IMR-90 (cell line): ENCODE data around the gene JAKMIP2. TPM values are rescaled to one million over a fixed set of nuclear protein-coding genes. Genes with fewer than 3 reads are reported as not detected.

Source experiments
- ATAC-seq: fragments of 200-7000 bp; cut with Tn5 transposase; 2 replicates; pipeline ENCODE4 v1.9.1; 2020; ENCODE audit warnings: low read depth, mild to moderate bottlenecking, moderate library complexity
- BruUV-seq: library from RNA; stranded (reverse); fragments of 400-500 nt; replicated peaks from 2 replicates; lab custom pipeline; 2021; lab: Mats Ljungman, UMichigan
- CTCF ChIA-PET: fragments of 300-600 bp; formaldehyde crosslinking; extraction: SDS; loops from one replicate; lab custom pipeline; 2021; ENCODE audit warnings: antibody characterized with exemption; lab: Yijun Ruan, JAX
- POLR2A ChIA-PET: fragments of 300-600 bp; sonication (Branson Sonifier 250); formaldehyde crosslinking; loops from one replicate; lab custom pipeline; 2022; ENCODE audit warnings: antibody characterized with exemption; ENCODE audit not compliant: unreplicated experiment; lab: Charles Lee
- DNase-seq: peaks from one replicate; pipeline ENCODE4 v3.0.0; 2013
- H2AFZ ChIP-seq: replicated peaks from 2 replicates; pipeline ENCODE3; 2013; ENCODE audit warnings: low read length, mild to moderate bottlenecking; ENCODE audit not compliant: poor library complexity
- H2AK5ac ChIP-seq: 2 replicates; pipeline ENCODE4 v1.6.1; 2013; ENCODE audit warnings: low read depth, low read length, inconsistent platforms
- H2AK9ac ChIP-seq: replicated peaks from 2 replicates; pipeline ENCODE3; 2013; ENCODE audit warnings: mild to moderate bottlenecking, low read depth, low read length, moderate library complexity; ENCODE audit not compliant: poor library complexity
- H2BK120ac ChIP-seq: 2 replicates; pipeline ENCODE4 v1.6.1; 2013; ENCODE audit warnings: low read depth, low read length, inconsistent platforms
- H2BK15ac ChIP-seq: 3 replicates; pipeline ENCODE4 v1.6.1; 2013; ENCODE audit warnings: low read depth, low read length, inconsistent platforms
- H2BK20ac ChIP-seq: 2 replicates; pipeline ENCODE4 v1.6.1; 2013; ENCODE audit warnings: low read depth, mild to moderate bottlenecking, inconsistent platforms, low read length, moderate library complexity
- H2BK5ac ChIP-seq: 2 replicates; pipeline ENCODE4 v1.6.1; 2013; ENCODE audit warnings: mild to moderate bottlenecking, low read depth, low read length, inconsistent platforms; ENCODE audit not compliant: poor library complexity, severe bottlenecking
- H3K14ac ChIP-seq: replicated peaks from 2 replicates; pipeline ENCODE4 v1.6.1; 2013; ENCODE audit warnings: low read depth, low read length, inconsistent platforms
- H3K18ac ChIP-seq: 2 replicates; pipeline ENCODE4 v1.6.1; 2013; ENCODE audit warnings: low read depth, low read length, control low read depth
- H3K23ac ChIP-seq: 2 replicates; pipeline ENCODE4 v1.6.1; 2013; ENCODE audit warnings: low read depth, low read length, inconsistent platforms
- H3K27ac ChIP-seq: 2 replicates; pipeline ENCODE4 v1.5.1; 2013; ENCODE audit warnings: mild to moderate bottlenecking, control low read depth, low read length; ENCODE audit not compliant: insufficient read depth
- H3K27me3 ChIP-seq: 2 replicates; pipeline ENCODE4 v1.6.1; 2013; ENCODE audit warnings: low read length; ENCODE audit not compliant: control insufficient read depth, insufficient read depth
- H3K36me3 ChIP-seq: 2 replicates; pipeline ENCODE4 v1.6.1; 2013; ENCODE audit warnings: low read length, mixed read lengths; ENCODE audit not compliant: control insufficient read depth, insufficient read depth
- H3K4ac ChIP-seq: 2 replicates; pipeline ENCODE4 v1.6.1; 2013; ENCODE audit warnings: low read depth, low read length, inconsistent platforms
- H3K4me1 ChIP-seq: 2 replicates; pipeline ENCODE4 v1.6.1; 2013; ENCODE audit warnings: low read length, mixed read lengths; ENCODE audit not compliant: control insufficient read depth, insufficient read depth
- H3K4me2 ChIP-seq: 2 replicates; pipeline ENCODE4 v1.6.1; 2013; ENCODE audit warnings: low read depth, mild to moderate bottlenecking, control low read depth, low read length, moderate library complexity
- H3K4me3 ChIP-seq: 2 replicates; pipeline ENCODE4 v1.5.1; 2013; ENCODE audit warnings: low read depth, mild to moderate bottlenecking, control low read depth, low read length, moderate library complexity; ENCODE audit not compliant: insufficient read depth
- H3K56ac ChIP-seq: 2 replicates; pipeline ENCODE4 v1.6.1; 2013; ENCODE audit warnings: low read length, inconsistent platforms; ENCODE audit not compliant: insufficient read depth; ENCODE audit errors: extremely low read depth
- H3K79me1 ChIP-seq, 2 experiments: 2 replicates each; pipeline ENCODE4 v1.6.1; 2013; ENCODE audit warnings: low read length in 2 of 2, inconsistent platforms in 1 of 2, low read depth in 1 of 2
- H3K9ac ChIP-seq: 2 replicates; pipeline ENCODE4 v1.6.1; 2013; ENCODE audit warnings: low read depth, low read length, control low read depth
- H3K9me1 ChIP-seq: 2 replicates; pipeline ENCODE4 v1.6.1; 2013; ENCODE audit warnings: low read length, inconsistent platforms; ENCODE audit not compliant: insufficient read depth
- H3K9me3 ChIP-seq: 2 replicates; pipeline ENCODE4 v1.6.1; 2013; ENCODE audit warnings: low read length; ENCODE audit not compliant: control insufficient read depth, insufficient read depth
- H4K20me1 ChIP-seq: 2 replicates; pipeline ENCODE4 v1.6.1; 2013; ENCODE audit warnings: low read length, inconsistent platforms; ENCODE audit not compliant: insufficient read depth
- H4K5ac ChIP-seq: 2 replicates; pipeline ENCODE4 v1.6.1; 2013; ENCODE audit warnings: mild to moderate bottlenecking, low read depth, low read length, control low read depth
- H4K8ac ChIP-seq, 2 experiments: 2 replicates each; pipeline ENCODE4 v1.6.1; 2013; ENCODE audit warnings: low read depth in 2 of 2, low read length in 2 of 2, control low read depth in 1 of 2, inconsistent platforms in 1 of 2
- H4K91ac ChIP-seq: 2 replicates; pipeline ENCODE4 v1.6.1; 2013; ENCODE audit warnings: low read depth, low read length, inconsistent platforms; ENCODE audit not compliant: insufficient read depth
- BHLHE40 ChIP-seq: fragments of 150-350 bp; IDR thresholded peaks from 2 replicates; pipeline ENCODE4 v1.6.1; 2016; ENCODE audit warnings: mild to moderate bottlenecking, low read depth, low read length
- CHD1 ChIP-seq: IDR thresholded peaks from 2 replicates; pipeline ENCODE4 v1.6.1; 2012; ENCODE audit warnings: low read depth, low read length, improper control_type of control experiment
- ELK1 ChIP-seq: fragments of 150-350 bp; IDR thresholded peaks from 2 replicates; pipeline ENCODE4 v1.6.1; 2016; ENCODE audit warnings: low read depth, mild to moderate bottlenecking, low read length, moderate library complexity, borderline replicate concordance
- FOS ChIP-seq: fragments of 150-350 bp; IDR thresholded peaks from 2 replicates; pipeline ENCODE4 v1.6.1; 2016; ENCODE audit warnings: low read depth, low read length
- MAFK ChIP-seq: IDR thresholded peaks from 2 replicates; pipeline ENCODE4 v1.6.1; 2012; ENCODE audit warnings: low read depth, low read length, improper control_type of control experiment
- MAZ ChIP-seq: IDR thresholded peaks from 2 replicates; pipeline ENCODE4 v1.6.1; 2012; ENCODE audit warnings: low read depth, mild to moderate bottlenecking, low read length, improper control_type of control experiment, moderate library complexity, borderline replicate concordance
- MXI1 ChIP-seq: IDR thresholded peaks from 2 replicates; pipeline ENCODE4 v1.6.1; 2012; ENCODE audit warnings: low read depth, mild to moderate bottlenecking, low read length, moderate library complexity, borderline replicate concordance
- NFE2L2 ChIP-seq: fragments of 150-350 bp; IDR thresholded peaks from 2 replicates; pipeline ENCODE4 v1.6.1; 2016; ENCODE audit warnings: low read depth, mild to moderate bottlenecking, low read length
- POLR2A ChIP-seq: IDR thresholded peaks from 2 replicates; pipeline ENCODE4 v1.6.1; 2012; ENCODE audit warnings: mild to moderate bottlenecking, low read depth, low read length
- RAD21 ChIP-seq: IDR thresholded peaks from 2 replicates; pipeline ENCODE4 v1.6.1; 2012; ENCODE audit warnings: low read length, improper control_type of control experiment
- RCOR1 ChIP-seq: IDR thresholded peaks from 2 replicates; pipeline ENCODE4 v1.6.1; 2012; ENCODE audit warnings: mild to moderate bottlenecking, low read length, improper control_type of control experiment; ENCODE audit not compliant: insufficient replicate concordance
- RFX5 ChIP-seq: IDR thresholded peaks from 2 replicates; pipeline ENCODE4 v1.8.0; 2012; ENCODE audit warnings: low read depth, mild to moderate bottlenecking, low read length, moderate library complexity
- SMC3 ChIP-seq: fragments of 150-350 bp; IDR thresholded peaks from 2 replicates; pipeline ENCODE4 v1.6.1; 2016; ENCODE audit warnings: low read depth, mild to moderate bottlenecking, antibody characterized with exemption, low read length, moderate library complexity
- WGBS, 2 experiments: methylation state at CpG; one replicate each; pipeline versions ENCODE4 v1.1.5 to v1.1.7; 2013; ENCODE audit warnings: missing lambda C conversion rate in 2 of 2; ENCODE audit not compliant: insufficient read length in 1 of 2; ENCODE audit errors: extremely low coverage in 2 of 2; 5-methylcytosine and 5-hydroxymethylcytosine counted together
- dilution Hi-C: fragments of 300-500 bp; cut with HindIII; formaldehyde crosslinking; loops from one replicate; pipeline ENCODE4 v1.14.3; 2018; ENCODE audit warnings: low sequenced_read_pairs; ENCODE audit not compliant: unreplicated experiment
- in situ Hi-C: fragments of 300-500 bp; cut with MboI; formaldehyde crosslinking; loops from 3 replicates; pipeline ENCODE4 v1.14.3; 2019; ENCODE audit warnings: low sequenced_read_pairs, inconsistent platforms, mixed read lengths
- intact Hi-C: fragments of 100-400 bp; cut with micrococcal nuclease; formaldehyde crosslinking; loops from 2 replicates; pipeline ENCODE4 v1.10.0; 2022
- polyA plus RNA-seq, 3 experiments: library from polyadenylated mRNA; depleted of rRNA; stranded (reverse); fragments of >200 nt; gene quantifications; 2 replicates each; pipeline ENCODE4 v1.2.3, GENCODE V29; 2012; ENCODE audit warnings: low replicate concordance in 1 of 3
- total RNA-seq: library from RNA; depleted of rRNA; stranded (reverse); fragments of >200 nt; gene quantifications from 2 replicates; pipeline ENCODE4 v1.2.3, GENCODE V29; 2012
- TF ChIP-seq, protein P1 (sequence below): fragments of 150-350 bp; IDR thresholded peaks from 2 replicates; pipeline ENCODE4 v1.6.1; 2017; ENCODE audit warnings: mild to moderate bottlenecking, antibody characterized with exemption, low read length, low read depth
- TF ChIP-seq, protein P2 (sequence below): conservative IDR thresholded peaks from 2 replicates; pipeline ENCODE4 v1.5.1; 2012; ENCODE audit warnings: mild to moderate bottlenecking, low read depth, low read length, improper control_type of control experiment

The JAKMIP2 gene
- total and polyA plus RNA-seq, 2 of the 4 experiments (the other 2 are of a cell fraction), result under 0.01 TPM; not detected in 1

GRCh38 chr5:147616421-147616820, 166.1 kb downstream of the JAKMIP2 start:
- Histone ChIP-seq H3K9me3 (no peaks in the 10 kb centered on the region), H3K4ac (no peak overlapping the region)
- BruUV-seq, result no TSS peak

More at GRCh38 chr5:147616421-147616820, 166.1 kb downstream of the JAKMIP2 start:
- POLR2A ChIA-PET, result no interaction called here
- Histone ChIP-seq H4K91ac (no peak overlapping the region), H3K4me2 (no peak overlapping the region), H4K20me1 (no peaks in the 10 kb centered on the region), H3K18ac (no peak overlapping the region), H3K27ac (no peak overlapping the region), H3K4me1 (no peaks in the 10 kb centered on the region), H3K36me3 (no peaks in the 10 kb centered on the region), H3K27me3 (peaks cover 2% of the 10 kb centered on the region), H4K8ac (no peak overlapping the region), H3K56ac (no peak overlapping the region), H2BK20ac (no peak overlapping the region), H3K23ac (no peak overlapping the region), H2AK9ac (no peak overlapping the region), H3K9me1 (no peaks in the 10 kb centered on the region), H2BK15ac (no peak overlapping the region), H3K79me1 (no peaks in the 10 kb centered on the region), H3K4me3 (no peak overlapping the region), H3K9ac (no peak overlapping the region), H3K14ac (no peak overlapping the region), H2BK5ac (no peak overlapping the region), H2AFZ (no peak overlapping the region), H4K5ac (no peak overlapping the region), H2AK5ac (no peak overlapping the region), H2BK120ac (no peak overlapping the region)
- dilution Hi-C loops (no loop called here), intact Hi-C loops (no loop called here), in situ Hi-C loops (no loop called here)
- no CpG with 5 or more reads among the region's 1 CpG for WGBS, 2 experiments
- CTCF ChIA-PET, result interaction anchor here (1.6 kb wide), 1 partner anchor 17 kb away, joined by 3 read pairs; no protein-coding TSS in a partner anchor
- DNase-seq (no peak), ATAC-seq (no peak)
- TF ChIP-seq BHLHE40, result no peak
- no peak for TF ChIP-seq FOS
- no peak for TF ChIP-seq CHD1
- no peak for TF ChIP-seq MAFK
- no peak for TF ChIP-seq MAZ
- TF ChIP-seq POLR2A, result no peak
- TF ChIP-seq RAD21, result no peak
- TF ChIP-seq, protein P1, sequence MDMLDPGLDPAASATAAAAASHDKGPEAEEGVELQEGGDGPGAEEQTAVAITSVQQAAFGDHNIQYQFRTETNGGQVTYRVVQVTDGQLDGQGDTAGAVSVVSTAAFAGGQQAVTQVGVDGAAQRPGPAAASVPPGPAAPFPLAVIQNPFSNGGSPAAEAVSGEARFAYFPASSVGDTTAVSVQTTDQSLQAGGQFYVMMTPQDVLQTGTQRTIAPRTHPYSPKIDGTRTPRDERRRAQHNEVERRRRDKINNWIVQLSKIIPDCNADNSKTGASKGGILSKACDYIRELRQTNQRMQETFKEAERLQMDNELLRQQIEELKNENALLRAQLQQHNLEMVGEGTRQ, result no peak
- no peak for TF ChIP-seq ELK1
- no peak for TF ChIP-seq MXI1
- TF ChIP-seq NFE2L2, result no peak
- no peak for TF ChIP-seq RFX5
- TF ChIP-seq SMC3, result no peak
- no peak for TF ChIP-seq RCOR1
- TF ChIP-seq, protein P2, sequence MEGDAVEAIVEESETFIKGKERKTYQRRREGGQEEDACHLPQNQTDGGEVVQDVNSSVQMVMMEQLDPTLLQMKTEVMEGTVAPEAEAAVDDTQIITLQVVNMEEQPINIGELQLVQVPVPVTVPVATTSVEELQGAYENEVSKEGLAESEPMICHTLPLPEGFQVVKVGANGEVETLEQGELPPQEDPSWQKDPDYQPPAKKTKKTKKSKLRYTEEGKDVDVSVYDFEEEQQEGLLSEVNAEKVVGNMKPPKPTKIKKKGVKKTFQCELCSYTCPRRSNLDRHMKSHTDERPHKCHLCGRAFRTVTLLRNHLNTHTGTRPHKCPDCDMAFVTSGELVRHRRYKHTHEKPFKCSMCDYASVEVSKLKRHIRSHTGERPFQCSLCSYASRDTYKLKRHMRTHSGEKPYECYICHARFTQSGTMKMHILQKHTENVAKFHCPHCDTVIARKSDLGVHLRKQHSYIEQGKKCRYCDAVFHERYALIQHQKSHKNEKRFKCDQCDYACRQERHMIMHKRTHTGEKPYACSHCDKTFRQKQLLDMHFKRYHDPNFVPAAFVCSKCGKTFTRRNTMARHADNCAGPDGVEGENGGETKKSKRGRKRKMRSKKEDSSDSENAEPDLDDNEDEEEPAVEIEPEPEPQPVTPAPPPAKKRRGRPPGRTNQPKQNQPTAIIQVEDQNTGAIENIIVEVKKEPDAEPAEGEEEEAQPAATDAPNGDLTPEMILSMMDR, result no peak
